HG02884 (cell line): ENCODE results near the gene SEMA6B.
"Not testable (repeated sequence)": the region's sequence is repeated elsewhere in the genome, so short reads cannot be mapped to it uniquely, and the experiment has no call there.

ENCODE experiments used
- ATAC-seq: cut with Tn5 transposase; IDR thresholded peaks from one replicate; pipeline ENCODE4 v1.9.1; 2021; ENCODE audit warnings: mild to moderate bottlenecking, moderate library complexity; ENCODE audit not compliant: unreplicated experiment

SEMA6B gene

DNA sequence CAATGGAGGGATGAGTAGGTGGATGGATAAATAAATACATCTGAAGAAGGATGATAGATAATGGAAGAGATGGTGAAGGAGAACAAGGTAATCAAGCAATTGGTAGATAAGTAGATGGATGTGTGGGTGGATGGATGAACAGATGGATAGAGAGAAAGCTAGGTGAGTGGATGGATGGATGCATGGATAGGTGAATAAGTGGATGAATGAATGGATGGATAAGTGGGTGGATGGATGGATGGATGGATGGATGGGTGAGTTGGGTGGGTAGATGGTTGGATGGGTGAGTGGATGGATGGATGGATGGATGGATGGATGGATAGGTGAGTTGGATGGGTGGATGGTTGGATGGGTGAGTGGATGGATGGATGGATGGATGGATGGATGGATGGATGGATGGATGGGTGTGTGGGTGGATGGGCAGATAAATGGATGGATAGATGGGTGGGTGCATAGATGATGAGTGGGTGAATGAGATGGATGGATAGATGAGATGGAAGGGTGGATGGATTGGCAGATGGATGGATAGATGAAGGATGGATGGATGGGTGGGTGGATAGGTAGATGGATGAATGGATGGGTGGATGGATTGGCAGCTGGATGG, 6.3 kb downstream of the SEMA6B start:
- ATAC-seq: no peak

DNA sequence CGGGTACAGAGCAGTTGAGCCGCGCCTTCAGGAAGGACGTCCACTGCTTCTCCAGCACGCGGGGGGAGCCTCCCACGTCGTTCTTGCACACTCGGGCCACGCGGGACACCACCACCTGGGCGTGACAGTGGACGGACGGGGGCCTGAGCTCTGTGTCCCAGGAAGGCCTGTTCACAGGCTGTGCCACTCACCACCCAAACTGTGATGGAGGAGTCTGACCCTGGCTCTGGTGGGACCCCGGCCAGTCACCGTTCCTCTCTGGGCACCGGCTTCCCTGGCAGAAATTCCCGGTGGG, 7.0 kb downstream of the SEMA6B start:
- no peak for ATAC-seq

DNA sequence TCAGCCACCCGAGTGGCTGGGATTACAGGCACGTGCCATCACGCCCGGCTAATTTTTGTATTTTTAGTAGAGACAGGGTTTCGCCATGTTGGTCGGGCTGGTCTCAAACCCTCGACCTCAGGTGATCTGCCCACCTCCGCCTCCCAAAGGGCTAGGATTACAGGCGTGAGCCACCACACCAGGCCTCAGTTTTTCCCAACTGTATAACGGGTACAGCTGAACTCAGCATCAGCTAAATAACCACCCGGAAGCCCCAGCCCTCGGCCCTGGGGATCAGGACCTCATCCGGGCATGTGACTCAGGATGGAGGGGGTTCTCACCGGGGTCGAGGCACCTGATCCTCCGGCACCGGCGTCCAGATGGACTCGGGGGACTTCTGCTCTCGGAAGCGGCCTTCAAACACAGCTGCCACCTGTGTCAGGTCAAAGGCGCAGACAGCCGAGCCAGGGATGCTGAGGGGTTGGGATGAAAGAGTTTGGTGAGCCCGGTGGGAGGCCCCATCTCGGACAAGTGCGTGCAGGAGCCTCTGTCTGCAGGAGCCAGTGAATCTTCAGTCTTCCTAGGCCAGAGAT, 8.9 kb downstream of the SEMA6B start:
- ATAC-seq: no peak

DNA sequence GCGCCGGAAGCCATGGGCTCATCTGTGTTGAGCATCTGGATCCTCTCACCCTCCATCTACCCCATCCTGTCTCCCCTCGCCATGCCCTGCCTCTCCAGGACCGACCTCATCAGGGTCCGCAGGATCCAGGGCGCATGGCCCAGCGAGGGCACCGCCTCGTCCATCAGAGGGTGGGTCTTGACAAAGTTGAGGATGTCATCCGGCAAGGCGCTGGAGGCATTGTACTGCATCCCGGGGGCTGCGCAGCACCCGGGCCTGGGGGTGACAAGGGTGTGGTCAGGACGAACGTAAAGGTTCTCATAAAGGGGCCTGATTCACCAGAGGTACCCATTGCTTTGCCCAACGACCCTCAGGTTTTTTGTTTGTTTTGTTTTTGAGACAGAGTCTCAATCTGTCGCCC, 9.5 kb downstream of the SEMA6B start:
- no peak for ATAC-seq

DNA sequence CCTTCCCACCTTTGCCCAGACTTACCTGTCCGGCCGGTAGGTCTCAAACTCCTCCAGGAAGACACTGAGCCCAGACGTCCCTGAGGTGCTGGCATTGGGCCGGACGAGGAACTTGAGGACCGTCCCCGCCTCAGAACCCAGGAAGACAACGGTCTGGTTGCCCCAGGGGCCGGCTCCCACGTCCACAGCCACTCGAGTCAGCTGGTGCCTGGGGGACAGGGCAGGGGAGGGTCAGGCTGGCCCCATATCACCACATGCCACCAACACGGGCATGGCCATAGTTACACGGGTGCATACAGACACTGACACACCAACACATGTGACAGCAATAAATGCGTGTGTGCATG, 11.3 kb downstream of the SEMA6B start:
- no peak for ATAC-seq

DNA sequence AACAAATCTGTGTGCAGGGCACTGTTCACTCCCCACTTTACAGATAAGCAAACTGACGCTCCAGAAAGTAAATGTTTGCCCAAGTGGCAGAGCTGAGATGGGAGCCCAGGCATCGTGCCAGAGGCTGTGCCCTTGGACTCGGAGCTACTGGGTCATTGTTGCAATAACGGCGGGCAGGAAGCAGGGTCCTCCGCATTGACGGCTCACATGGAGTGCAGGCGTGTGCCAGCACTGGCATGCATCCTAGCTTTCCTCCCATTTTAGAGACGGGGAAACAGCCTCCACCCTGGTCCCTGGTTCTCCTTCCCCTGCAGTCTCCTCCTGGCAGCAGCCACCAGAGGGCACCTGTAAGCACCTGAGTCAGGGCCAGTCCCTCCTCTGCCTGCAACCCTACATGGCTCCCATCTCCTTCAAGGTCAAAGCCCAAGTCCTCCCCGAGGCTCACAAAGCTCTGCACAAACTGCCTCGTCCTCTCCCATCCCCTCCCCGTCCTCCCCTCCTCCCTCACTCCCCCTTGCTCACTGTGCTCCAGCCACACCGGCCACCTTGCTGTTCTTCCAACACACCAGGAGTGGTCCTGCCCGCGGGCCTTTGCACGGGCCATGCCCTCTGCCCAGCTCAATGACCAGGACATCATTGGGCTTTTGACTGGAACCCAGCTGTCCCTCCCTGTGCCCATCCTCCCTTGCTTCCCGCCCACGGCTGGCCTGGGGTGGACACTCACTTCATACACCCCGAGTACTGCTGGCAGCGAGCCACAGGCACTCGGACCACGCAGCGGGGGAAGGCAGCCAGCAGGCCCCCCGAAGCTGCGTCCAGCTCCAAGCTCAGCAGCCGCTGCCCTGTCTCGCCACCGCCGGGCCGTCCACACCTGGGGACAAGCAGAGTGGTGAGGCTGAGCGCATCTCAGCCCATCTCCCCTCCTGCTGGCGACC, 11.9 kb downstream of the SEMA6B start:
- ATAC-seq: no peak

DNA sequence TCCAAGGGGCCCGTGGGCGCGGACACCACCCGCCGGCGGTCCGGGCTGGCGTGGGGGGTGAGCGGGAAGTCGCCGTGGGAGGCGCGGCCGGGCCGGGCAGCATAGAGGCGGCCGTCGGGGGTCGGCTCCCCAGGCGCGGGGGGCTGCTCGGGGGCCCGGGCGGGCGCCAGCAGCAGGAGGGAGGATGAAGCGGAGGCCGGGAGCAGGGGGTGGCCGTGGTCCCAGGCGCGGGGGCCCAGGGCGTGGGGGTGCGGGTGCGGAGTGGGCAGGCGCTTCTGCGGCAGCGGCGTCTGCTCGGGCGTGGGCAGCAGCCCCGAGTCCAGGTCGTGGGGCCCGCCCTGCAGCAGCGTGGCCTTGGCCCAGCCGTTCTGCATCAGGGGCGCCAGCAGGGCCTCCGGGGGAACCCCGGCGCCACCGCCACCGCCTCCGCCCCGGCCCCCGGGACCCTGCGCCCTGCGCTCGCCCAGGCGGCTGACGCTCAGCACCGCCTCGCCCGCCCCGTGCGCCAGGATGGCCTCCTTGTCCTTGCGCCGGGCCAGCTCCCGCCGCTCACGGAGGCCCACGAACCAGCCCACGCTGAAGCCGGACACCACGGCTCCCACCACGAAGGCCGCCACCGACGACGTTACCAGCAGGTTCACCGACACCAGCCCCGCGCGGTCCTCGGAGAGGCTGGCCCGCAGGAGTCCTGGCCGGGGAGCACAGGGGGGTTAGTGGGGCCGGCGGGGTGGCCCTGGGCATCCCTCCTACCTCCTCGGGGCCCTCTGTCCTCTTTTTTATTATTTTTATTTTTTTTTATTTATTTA, 15.4 kb downstream of the SEMA6B start:
- ATAC-seq: no peak

DNA sequence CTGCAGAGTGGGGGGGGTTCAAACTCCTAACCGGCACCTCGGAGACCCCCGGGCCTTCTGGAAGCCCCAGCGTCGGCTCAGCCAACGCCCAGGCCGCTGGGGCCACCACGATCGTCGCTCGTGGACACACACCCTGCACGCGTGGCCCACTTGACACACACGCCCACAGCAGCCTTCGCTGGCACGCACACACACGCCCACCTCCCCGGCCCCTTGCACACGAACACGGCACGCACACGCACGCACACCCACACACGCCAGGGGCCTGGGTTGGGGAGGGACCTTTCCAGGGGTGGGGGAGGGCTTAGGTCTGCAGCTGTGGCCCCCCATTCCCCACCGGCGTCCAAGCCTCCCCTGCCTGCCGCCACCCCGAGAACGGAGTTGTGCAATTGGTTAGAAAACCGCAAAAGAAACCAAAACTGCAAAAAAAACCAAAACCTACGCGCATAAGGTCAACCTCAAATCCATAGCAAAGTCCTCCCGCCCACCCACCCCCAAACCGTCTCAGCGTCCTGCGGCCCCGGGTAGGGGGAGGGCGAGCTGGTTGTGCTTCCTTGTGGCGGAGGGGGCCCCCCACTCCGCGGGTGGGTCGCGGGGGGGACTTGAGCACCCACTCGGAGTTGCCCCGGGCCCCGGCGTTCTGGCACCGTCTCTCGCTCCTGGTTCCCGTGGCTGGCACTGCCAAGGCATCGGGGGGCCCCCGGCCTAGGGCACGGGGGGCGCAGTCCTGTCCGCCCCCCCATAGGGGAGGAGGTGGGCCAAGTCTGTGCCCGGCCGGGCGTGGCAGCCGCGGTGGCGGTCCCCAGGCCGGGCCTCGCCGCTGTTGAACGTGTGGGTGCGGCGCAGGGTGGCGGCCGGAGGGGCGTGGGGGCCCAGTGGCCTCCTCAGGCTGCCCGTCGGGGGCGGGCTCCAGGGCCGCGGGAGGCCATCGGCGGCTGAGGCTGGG, 16.3 kb downstream of the SEMA6B start:
- no peak for ATAC-seq

DNA sequence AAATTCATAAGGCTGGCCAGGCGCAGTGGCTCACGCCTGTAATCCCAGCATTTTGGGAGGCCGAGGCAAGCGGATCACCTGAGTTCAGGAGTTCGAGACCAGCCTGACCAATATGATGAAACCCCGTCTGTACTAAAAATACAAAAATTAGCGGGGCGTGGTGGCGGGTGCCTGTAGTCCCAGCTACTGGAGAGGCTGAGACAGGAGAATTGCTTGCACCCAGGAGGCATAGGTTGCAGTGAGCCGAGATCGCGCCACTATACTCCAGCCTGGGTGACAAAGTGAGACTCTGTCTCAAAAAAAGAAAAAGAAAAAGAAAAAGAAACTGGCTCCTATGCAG, 17.7 kb downstream of the SEMA6B start:
- not testable (repeated sequence) for ATAC-seq

DNA sequence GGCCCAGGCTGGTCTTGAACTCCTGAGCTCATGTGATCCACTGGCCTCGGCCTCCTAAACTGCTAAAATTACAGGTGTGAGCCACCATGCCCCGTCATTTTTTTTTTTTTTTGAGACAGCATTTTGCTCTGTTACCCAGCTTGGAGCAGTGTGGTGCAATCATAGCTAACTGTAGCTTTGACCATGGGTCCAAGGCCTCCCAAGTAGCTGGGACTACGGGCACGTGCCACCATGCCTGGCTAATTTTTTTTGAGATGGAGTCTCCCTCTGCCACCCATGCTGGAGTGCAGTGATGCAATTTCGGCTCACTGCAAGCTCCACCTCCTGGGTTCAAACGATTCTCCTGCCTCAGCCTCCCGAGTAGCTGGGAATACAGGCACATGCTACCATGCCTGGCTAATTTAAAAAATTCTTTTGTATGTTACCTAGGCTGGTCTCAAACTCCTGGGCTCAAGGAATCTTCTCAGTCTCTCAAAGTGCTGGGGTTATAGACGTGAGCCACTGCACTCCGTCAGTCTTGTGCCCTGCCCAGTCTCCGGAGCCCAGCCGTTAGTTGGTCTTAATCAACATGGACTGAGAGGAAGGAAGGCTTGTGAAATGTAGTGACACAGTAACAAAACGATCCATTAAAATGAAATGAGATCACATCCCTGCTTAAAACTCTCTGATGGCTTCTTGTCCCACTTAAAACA, 18.2 kb downstream of the SEMA6B start:
- ATAC-seq: no peak

DNA sequence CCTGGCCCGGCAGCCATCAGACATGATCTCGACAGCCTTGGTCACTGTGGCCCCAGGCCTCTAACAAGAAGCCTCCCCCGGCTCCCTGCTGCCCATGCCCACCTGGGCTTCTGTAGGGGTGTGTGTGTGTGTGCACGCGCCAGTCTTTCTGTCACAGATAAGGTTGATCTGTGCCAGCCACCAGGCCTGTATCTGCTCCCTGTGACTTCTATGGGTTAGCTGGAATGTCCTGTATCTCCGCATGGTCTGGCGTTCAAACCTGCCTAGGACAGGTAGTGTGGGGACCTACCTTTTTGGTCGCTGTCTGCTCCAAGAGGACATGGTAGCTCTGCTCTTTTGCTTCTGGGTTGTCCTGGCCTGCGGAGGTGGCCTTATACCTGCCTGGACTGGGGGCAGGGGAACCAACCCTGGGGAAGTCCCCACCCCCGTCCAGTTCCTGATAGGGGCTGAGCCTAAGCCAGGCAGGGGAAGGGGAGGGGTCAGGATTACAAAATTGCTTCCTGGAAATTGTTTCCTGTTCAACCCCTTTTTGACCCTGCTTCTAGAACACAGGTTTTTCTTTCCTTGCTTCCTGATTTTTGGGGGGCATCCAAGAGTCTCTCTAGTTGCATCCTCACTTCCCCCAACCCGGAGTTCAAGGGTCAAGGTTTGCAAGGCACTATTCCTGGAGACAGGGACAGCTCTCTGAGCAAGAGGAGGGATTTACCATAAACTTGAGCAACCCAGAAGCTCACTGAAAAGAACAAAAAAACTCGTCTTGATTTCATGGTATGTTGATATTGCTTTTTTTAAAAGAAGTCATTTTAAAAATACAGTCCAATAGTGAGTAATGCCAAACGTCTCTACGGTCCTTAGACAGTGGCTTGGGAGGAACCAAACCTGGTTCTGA, 19.5 kb downstream of the SEMA6B start, which contains the start of gene LRG1:
LRG1 (minus strand) TSS at position 344 of the 889 bp plus-strand sequence; CDS start at position 321, 23 bp downstream.
- ATAC-seq: no peak

DNA sequence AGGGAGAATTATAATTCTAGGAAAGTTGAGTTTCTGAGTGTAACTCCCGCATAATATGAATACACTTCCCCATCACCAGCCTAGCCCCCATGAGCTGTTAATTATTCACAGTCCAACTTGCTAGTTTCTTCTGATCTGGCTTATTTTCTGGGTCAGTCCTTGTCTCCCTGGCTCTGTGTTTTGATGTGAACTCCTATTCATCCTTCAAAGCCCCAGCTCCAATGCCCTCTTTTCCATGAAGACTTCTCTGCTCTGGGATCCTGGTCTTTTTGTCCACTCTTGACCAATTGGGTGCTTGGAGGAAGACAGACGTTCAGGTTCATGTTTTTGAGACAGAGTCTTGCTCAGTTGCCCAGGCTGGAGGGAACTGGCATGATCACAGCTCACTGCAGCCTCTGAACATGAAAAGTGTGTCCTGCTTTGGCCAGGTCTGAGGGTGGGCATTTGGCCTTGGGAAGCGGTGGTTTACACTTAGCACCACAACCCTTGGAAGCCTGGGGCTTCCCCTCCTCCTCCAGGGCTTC, 20.3 kb downstream of the SEMA6B start:
- no peak for ATAC-seq

DNA sequence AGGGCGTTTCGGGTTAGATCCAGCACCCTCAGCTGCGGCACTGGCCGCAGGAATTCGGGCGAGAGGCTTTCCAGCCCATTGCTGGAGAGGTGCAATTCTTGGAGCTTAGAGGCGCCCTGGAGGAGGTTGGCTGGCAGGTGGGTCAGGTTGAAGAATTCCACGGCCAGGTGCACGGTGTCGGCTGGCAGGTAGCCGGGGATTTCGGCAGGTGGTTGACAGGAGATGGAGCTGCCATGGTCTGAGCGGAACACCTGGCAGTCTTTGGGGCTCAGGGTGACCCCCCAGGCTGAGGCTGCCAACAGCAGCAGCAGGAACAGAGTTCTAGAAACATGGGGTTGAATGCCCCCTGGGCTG, 20.9 kb downstream of the SEMA6B start:
- ATAC-seq: no peak

DNA sequence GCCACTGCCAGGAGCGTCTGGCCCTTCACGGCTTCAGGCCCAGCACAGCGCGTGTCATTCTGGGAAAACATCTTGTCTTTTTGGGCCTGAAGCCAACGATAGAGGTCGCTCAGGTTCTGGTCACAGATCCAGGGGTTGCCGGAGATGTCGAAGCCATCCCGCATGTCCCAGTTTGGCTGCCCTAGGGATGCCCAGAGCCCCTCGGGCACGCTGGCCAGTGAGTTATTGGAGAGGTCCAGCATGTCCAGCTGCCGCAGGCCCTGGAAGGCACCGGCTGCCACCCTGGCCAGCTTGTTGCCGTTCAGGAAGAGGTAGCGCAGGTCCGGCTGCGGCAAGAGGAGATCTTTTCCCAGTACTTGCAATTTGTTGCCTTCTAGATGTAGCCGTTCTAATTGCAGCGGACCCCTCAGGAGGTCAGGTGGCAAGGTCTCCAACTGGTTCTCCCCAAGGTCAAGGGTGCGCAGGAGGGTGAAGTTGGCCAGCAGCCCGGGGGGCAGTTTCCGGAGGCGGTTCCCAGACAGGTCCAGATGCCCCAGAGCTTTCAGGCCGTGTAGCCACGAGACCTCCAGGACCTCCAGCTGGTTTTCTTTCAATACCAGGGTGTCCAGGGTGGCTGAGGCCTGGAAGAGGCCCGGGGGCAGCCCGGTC, 21.4 kb downstream of the SEMA6B start:
- no peak for ATAC-seq

DNA sequence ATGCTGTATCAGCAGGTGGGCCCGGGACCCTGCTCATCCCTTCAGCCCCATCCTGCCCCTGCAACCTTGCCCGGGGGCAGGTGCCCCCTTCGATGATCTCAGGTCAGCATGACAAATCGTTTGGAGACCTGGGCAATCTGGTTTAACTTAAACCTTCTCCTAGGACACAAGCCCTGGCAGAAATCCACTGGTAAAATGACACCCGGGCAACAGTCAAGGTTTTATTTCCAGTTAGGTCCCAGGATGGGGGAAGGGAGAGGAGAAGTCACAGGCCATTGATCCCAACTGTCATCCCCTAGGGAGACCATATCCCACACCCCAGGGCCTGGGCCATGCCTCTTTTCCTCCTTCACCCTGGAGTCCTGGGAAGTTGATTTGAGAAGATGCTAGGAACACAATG, 22.7 kb downstream of the SEMA6B start:
- no peak for ATAC-seq

DNA sequence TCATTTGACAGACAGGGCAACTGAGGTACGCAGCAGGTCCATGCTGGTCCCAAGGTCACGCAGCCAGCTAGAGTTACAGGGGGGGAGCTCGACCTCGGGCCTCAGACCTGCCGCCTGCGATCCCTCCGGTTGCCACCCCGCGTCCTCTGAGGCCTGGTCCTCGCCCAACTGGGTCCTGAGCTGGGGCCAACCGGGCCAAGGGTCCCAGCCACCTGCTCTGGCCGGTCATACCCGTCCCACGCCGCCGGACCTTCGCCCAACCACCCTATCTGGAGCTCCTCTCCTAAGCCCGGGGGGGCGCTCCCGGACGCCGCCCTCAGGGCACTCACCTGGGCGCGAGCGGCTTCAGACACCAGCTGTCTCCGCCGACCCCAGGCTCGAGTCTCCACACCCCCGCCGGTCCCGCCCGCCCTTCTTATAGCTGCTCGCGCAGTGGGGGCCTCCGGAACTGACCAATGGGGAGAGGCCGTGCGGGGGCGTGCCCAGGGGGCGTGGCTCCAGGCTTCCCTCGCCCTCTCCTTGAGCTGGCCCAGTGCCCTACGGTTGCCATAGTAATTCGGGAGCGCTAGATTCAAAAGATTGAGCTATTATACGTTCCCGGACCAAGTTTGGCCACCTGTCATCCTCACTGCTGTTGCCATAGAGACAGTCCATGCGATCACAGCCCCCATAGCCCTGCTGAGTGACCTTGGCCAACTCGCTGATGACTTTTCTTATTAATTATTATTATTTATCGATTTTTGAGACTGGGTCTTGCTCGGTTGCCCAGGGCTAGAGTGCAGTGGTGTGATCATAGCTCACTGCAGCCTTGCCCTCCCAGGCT, 24.4 kb downstream of the SEMA6B start, which contains the start of gene PLIN5:
PLIN5 (minus strand) TSS at position 389 of the 823 bp plus-strand sequence. CDS start 1,150 bp downstream, outside the sequence.
- ATAC-seq: no peak

DNA sequence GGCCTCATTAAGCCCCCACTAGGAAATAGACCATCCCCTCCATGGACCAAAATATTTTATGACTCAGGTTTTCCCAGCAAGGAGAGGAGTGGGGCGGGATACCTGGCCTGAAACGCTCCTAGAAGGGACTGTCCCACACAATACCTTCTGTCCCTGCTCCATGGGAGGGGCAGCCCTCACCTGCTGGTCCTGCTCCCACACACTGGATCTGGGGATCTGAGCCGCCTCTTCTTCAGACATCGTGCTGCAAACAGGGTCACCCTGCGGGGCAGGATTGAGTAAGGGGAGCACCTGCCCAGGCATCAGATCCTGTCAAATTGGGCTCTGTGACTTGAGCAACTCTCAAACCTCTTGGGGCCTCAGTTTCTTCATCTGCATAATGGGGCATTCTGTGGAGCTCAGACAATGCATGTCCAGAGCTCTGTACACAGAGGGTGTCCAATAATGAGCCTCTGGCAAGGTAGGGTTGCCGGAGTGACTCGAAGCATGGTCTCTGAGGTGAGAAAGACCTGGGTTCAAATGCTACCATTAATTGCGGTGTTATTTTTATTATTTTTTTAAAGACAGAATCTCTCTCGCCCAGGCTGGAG, 25.6 kb downstream of the SEMA6B start:
- no peak for ATAC-seq
